CD1c-positive myeloid dendritic cell (primary cell): ENCODE data around the gene LIPN.
A peak's percentile ranks its signal among the peaks of the same experiment; 100 is the strongest.

Source experiments
- DNase-seq: peaks from one replicate; pipeline ENCODE4 v3.0.0-alpha.2; 2016; ENCODE audit errors: extremely low spot score

LIPN gene

DNA sequence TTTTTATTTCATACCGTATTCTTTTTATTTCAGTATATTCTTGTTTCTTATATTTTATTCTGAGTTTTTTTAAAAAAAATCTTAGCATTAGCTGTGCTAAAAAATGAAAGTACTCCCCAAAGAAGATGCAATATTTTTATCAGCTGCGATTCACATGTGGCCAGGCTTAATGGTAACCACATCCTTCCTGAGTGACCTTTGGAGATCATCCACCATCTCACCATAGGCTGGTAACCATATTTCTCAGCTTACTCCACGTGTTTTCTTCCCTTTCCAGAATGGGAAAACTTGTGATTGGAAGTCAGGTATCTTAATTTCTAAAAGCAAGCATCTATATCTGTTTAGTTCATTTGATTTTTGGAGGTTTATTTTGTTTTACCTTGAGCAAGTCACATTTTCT lies 23.9 kb downstream of the LIPN start:
- no peak for DNase-seq

DNA sequence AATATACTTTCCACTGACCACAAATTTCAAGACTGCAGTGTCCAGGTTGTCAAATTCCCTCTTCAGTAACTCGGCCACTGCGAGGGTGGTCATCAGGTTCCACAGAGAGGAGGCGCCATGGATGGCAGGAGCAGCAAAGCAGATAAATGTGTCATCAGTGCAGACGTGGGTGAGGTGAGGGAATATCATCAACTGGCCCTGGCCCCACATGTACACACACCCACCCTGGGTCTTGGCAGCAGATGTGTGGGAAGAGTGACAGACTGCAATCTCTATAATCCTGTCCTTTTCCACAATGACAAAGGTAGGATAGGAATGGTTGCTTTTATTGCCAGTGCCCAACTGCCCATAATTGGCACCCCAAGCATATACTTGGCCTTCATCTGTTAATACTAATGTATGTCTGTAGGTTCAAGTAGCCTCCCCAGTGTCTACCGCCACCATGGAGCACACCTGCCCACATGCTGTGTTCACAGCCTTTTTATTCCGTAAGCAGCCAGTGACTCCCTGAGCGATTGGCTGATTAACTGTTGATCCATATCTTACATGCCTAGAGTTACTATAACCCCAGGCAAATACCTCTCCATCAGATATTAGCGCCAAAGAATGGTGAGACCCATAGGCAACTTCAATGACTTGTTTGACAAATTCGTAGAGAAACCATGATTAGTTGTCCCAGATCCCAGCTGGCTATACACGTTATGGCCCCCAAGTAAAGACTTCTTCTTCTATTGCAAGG lies 26.4 kb downstream of the LIPN start:
- DNase-seq: no peak

DNA sequence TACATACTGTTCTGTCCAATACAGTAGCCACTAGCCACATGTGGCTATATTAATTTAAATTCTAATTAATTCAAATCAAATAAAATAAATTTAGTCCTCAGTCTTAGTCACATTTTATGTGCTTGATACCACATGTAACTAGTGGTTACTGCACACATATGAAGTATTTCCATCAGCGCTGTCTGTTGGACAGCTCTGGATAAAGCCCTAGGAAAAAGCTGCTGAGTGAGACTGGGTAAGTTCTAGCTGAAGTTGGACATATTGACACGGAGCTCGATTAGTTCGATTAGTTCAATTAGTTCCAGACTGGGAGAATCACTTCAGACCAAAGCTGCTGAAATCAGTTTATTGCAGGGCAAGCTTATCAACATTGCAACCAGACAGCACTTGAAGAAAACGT lies 27.6 kb downstream of the LIPN start:
- DNase-seq: no peak

DNA sequence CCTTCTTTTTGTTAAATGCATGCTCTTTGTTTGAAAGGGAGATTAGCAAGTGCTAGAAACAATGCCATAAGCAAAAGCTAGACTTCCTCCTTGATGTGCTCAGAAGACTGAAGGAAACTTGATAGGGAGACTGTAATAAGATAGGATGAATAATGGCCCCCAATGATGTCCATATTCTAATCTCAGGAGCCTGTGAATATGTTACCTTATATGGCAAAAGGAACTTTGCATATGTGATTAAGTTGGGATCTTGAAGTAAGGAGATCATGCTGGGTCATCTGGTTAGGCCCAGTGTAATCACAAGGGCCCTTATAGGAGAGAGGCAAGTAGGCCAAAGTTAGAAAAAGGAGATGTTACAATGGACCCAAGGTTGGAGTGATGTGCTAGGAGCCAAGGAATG lies 29.1 kb downstream of the LIPN start:
- no peak for DNase-seq

DNA sequence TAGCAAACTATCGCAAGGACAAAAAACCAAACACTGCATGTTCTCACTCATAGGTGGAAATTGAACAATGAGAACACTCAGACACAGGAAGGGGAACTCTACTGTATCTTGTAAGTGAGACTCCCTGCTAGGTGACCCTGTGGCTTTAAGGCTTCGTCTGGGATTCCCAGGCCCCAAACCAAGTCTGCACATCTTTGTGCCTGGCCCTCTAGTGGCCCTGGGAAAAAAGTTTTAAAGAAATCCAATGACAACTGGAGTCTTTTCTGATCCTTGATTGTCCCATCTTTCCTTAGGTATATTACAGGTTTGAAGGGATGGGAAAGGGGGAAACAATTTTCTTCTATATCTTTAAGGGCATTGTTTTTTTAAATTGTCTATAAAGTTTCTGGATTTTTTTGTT lies 32.1 kb downstream of the LIPN start:
- DNase-seq: peak; percentile 5

DNA sequence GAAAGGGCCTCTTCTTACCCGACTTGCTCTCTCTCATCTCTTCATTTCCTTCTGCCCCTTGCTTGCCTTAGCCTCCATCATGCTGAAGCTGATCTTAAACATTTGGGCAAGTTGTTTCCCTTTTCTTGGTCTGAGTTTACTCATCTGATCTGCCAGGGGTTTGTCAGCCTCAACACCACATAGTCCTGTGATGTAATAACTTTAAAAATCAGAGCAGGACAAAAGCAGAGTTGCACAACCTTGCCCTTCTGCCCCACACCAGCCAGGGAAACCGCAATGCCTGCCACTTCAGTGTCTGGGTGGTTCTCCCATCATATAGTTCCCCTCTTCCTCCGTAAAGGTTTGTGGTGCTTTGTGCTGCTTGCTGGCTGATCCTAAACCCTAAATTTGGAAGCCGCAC lies 32.8 kb downstream of the LIPN start:
- peak; percentile 86 for DNase-seq

DNA sequence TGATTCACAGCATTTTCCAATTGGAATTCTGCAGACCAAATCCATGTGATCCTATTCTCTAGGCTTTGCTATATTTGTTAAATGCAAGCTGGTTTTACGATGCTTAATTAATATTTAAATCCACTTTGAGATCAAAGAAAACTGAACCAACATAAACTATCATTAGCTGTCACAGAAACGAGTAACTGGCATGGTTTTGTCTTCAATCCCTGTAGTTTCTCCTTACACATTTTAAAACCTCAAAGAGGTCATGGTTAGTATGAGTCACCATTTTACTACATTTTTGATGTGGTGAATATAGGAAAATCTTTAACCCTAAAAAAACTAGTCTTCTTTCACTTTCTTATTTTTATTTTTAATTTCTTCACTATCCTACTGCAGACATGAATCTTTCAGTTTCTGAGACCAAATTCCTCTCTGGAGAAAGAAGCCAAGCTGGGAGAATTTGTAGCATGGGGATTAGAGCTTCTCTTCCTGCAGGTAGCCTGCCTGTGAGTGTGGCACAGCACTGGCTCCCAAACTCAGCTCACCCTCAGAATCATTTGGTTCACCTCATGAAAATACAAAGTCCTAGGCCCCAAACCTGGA lies 34.0 kb downstream of the LIPN start:
- peak; percentile 22 for DNase-seq

DNA sequence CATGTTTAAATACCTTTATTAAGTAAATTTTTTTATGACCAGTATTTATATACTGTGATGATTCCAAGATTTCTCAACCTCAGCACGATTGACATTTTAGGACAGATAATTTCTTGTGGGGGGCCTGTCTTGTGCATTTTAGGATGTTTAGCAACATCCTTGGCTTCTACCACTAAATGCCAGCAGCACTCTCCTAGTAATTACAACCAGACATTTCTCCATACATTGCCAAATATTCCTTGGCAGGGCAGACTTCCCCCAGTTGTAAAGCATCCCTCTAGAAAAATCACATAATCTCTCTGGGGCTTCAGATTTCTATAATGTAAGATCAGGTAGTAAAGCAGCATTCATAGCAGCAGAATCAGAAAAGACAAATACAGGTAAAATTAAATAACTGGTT lies 34.9 kb downstream of the LIPN start:
- no peak for DNase-seq

DNA sequence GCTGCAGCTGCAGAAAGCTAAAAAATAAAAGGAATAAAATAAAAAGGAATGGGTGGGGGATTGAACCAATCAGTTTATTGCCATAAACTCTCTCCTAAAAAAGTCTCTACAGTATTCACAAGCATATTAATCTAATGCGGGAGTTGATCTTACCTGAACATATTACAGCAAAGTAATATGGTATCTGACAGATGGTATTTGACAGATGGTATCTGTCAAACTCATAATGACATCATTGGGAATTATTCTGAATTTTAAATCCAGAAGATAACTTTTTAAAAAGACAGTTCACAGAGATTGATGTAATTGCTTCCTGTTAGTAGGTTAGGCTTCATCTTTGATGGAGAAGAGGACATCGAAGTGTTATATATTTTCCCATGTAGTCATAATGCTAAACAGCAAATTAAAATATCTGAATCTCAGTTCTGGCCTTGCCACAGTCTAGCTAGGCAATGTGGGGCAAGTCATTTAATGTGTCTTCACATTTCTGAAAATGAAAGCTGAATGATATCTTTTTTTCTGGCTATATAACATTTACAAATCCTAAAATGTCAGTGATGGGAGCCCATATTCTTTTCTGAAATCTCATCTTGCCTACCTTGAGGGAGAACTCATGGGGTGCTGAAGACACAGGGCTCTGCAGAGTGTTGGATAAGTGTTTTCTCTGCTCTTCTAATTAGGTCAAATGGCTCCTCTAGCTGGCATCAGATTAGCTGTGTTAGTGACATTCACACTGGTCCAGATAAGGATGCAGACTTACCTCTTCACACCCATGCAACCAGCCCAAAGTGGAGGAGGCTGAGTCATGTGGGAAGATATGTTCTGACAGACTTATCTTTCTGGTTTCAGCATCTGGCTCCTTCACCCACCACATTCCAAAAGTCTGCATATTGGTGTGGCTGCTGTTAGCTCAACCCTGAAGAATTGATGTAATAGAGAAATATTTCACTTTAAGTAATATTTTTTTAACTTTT lies 40.6 kb downstream of the LIPN start:
- no peak for DNase-seq

DNA sequence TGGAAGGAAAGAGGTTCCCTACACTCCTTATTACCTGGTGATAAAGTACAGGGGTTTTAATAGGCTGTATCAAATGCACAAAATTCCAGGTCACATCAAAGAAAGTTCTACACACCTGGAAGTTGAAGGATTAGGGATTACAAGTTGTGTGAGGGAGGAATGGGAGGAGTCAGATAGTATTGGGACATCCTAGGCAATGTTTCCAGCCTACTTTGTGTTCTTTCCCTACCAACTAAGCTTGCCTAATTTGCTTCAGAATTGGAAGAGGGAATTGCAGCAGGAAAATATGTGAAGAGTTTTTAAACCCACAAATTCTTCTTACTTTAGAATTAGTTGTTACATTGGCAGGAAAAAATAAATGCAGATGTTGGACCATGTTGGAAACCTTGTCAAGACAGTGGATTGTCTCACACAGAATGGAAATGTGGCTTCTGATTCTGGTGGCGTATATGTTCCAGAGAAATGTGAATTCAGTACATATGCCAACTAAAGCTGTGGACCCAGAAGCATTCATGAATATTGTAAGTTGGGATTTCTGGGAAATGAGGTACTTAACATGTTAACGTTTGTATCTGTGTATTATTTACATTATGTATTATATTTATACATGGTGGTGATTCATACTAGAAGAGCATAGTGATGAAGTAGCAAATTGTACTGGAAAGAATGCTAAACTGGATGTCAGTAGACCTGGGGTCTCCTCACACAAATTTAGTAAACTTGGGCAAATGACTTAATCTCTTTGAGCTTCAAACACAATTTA lies 42.9 kb downstream of the LIPN start, which contains the start of gene LIPM:
LIPM (plus strand) TSS at position 208 of the 763 bp plus-strand sequence; CDS start at position 375, 167 bp downstream.
- DNase-seq: no peak

DNA sequence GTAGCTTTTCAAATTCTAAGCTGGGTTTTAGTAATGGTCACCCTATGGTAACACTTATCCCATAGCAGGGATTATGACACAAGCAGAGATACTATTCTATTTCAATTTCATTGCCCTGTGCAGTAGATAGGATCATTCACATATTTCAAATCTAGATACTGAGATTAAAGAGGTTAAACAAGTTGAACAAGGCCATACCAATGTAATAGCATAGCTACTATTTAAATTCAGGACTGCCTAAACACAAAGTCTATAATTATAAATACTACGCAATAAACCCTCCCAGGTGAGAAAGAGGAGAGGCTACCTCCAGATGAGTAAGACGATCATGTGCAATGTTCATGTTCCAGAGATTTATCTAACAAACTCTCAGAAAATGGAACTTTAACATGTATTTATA lies 43.8 kb downstream of the LIPN start:
- DNase-seq: no peak

DNA sequence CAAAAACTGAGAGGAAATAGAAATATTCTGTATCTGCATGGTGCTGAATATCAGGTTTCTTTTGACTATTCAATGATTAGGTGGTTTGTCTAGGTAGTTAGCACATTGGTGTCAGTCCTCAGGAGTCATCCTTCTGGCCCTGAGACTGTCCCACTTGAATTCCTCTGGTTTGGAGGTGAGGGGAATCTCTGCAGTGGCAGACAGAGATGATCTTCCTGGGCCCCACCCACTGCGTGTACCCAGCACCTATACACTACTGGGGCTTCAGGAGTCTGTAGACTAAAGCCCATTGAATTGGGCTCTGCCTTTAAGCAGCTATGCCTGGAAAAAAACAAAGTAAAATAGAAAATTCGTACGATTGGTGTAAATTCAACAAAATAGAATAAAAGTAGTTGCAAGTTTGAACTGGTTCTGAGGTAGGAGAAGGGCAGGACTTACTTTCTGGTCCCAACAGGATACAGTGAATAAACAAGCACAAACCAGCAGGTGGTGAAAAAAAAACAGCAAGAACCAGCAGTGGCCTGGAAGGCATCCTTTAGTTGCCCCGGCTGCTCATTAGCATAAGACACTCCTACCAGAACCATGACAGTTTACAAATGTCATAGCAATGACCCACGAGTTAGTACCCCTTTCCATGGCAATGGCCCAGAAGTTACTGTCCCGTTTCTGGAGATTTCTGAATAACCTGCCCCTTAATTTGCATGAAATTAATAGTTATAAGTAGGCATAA lies 44.4 kb downstream of the LIPN start:
- DNase-seq: no peak

DNA sequence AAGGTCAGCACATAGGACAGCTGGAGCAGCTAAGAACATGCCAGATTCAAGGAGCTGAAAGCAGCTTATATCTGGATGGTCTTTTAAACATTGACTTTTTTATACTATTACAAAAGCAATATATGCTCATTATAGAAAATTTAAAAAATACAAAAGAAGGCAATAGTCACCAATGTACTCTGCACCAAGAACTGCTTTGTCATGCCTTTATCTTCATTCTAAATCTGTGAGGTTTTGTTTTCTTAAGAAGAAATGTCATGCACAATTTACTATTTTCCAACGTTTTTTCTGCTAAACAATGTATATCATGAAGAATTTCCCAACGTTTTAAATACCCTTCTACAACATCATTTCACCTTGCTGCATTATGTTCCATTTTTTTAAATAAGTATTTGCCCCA lies 45.5 kb downstream of the LIPN start:
- DNase-seq: no peak

DNA sequence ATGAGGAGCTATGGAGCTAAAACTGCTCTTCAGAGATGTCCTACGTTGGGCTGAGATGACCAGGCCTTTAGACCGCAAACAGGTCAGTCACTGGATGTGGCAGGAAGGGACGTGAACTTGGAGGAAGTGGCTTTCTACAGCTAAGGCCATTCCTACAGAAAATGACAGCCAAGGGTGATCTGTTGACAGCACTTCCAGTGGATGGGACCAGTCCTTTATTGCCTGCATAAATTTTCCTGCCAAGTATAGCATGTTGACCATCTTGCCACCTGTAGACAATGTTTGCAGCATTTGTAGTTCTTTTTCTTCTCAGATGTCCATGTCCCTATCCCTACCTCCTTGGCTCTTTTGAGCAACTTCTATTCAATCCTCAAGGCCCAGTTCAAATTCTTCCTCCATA lies 46.1 kb downstream of the LIPN start:
- DNase-seq: no peak

DNA sequence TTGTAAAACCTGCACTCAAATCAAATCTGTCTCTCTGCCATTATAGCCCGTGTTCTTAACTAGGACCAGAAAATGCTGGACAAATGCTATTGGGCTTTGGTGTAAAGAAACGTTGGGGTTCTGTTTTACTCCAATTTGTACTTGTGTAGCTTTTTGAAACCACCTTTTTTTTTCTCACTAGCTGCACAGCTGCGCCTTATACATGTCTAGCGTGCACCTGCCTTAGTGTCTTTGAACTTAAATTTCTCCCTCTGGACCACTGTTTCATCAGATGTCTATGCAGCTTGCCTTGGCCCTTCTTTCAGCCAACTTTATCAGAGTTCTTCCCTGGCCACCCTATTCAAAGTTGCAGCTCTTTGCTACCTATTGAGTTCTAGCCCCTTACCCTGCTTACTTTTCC lies 49.8 kb downstream of the LIPN start:
- no peak for DNase-seq

DNA sequence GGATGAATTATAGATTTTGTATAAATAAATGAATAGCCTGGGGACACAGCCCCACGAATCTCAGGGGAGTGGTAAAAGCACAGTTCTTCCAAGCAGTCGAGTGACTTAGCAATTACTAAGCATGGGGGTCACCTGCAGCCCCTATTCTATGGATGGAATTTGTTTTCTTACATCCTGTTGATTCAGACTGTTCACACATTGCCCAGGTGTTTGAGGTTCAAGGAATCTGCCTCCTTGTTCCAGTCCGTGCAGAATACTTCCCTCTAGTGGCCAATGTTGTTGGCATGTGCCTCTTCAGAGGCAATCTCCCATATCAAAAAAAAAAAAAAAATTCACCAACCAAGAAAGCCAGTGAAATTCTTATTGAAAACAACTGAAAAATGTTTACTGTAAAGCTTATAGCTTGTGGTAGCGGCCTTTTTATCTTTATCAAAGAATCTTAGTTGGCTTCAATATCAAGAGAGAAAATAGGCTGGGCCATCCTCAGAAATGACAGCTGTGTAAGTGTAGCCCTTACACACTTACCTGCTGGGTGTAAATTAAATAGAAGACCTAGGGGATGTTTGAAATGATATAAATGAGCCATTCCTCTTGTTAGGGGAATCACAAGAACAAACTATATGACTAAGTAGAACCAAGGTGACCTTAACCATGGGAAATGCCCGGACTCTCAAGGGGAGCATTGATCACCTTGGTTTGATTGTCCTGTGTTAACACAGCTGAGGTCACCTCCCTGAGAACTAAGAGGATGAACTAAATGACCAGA lies 50.6 kb downstream of the LIPN start:
- peak; percentile 61 for DNase-seq

DNA sequence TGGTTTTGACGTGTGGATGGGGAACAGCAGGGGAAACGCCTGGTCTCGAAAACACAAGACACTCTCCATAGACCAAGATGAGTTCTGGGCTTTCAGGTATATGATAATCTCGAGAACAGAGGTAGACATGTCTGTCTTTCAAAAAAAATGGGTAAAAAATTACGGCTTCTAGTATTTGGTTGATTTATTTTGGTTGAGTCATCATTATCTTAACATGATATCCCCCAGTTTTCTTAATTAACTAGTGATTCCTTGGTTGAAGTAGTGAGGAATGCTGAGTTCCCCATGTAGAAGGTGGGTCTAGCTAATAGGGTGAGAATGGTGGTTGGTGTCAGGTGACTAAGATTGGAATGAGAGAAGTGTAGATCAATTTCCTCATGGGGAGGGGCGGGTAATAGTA lies 53.4 kb downstream of the LIPN start:
- no peak for DNase-seq

DNA sequence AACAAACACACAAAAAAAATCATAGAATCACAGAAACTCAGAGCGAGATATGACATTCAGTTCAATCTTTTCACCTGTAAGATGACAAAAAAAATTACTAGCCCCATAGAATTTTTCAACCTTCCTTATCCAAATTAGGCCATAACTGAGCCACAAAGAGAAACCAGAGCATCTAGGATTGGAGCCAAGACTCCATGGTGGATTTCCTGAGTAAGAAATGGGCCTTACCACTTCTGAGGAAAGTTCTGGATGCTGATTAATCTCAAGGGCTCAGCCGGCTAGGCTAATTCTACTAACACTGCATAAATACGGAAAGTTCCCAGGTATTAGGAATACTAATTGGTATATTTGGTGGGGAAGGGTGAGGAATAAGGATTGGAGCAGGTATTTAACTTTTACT lies 59.5 kb downstream of the LIPN start:
- no peak for DNase-seq

DNA sequence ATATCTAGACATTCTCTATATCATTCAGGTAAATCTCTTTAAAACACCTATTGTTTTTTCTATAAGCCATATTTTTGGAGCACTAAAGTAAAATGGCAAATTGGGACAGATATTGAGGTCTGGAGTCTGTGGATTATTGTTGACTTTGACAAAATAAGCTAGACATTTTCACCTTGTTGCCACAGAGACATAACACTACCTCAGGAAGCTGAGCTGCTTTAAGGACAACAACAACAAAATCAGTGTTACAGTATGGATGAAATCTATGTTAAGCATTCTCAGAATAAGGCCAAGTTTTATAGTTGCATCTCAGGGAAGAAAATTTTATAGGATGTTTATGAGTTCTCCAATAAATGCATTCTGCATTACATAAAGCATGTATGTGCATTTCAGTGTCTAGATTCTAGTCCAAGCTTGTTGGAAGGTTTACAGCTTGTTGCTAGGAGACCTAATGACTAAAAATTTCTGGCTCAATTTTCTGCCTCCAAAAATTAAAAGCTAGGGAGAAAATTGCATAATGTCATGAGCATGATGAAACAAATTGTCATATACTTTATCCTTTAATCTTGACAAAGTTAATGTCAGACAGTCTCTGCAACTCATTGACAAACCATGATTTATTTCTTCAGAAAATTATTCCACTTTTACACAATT lies 61.1 kb downstream of the LIPN start:
- DNase-seq: no peak

DNA sequence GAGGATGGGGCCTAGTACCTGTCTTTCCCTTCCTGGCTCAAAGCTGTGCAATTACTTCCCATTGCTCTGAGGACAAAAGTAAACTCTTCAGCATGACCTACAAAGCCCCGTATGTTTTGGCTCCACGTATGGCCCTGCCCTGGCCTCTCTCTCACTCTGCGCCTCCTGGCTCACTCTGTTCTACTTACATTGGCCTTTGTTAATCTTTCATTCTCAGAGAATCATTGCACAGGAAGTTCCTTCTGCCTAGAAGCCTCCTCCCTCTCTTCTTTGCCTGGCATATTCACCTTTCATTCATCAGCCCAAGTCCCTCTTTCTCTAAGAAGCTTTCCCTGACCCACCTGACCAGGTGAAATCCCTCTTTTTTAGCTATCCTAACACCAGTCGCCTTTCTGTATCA lies 66.6 kb downstream of the LIPN start:
- DNase-seq: no peak
